ENCODE results near the gene PHLPP2.

GRCh38 chr16:71709229-71709781 lies 15.2 kb downstream of the PHLPP2 start:
- TF ChIP-seq CTCF (IDR thresholded peaks at IDR 0.05) (no peak), POLR2A (IDR thresholded peaks at IDR 0.05) (no peak)

Measured in esophagus squamous epithelium (tissue), 4 donors.